ENCODE results near the gene SLC24A4. TPM values are rescaled to one million over a fixed set of nuclear protein-coding genes. Genes with fewer than 3 reads are reported as not detected.

Gene SLC24A4
- total RNA-seq, 1 donor from 2014 or later, result 0.34 TPM

- H3K27ac Mint-ChIP-seq (ENCODE audit: unreplicated experiment), result no peak overlapping the region
- H3K36me3 Mint-ChIP-seq (ENCODE audit: unreplicated experiment), result peaks cover 10% of the 10 kb centered on the region
- H3K4me3 Mint-ChIP-seq (ENCODE audit: unreplicated experiment), result no peak overlapping the region
- no peak for DNase-seq
- peaks cover 2% of the 10 kb centered on the region for H3K9me3 Mint-ChIP-seq (ENCODE audit: unreplicated experiment)
- no peaks in the 10 kb centered on the region for H3K4me1 Mint-ChIP-seq (ENCODE audit: low read depth, unreplicated experiment)
- peaks cover 5% of the 10 kb centered on the region for H3K27me3 Mint-ChIP-seq (ENCODE audit: unreplicated experiment)
- TF ChIP-seq CTCF (IDR thresholded peaks at IDR 0.05; ENCODE audit: partially characterized antibody, unreplicated experiment), result no peak
Observed at GRCh38 chr14:92465353-92466055, 142.5 kb downstream of the SLC24A4 start.

- no peak for TF ChIP-seq CTCF (IDR thresholded peaks at IDR 0.05; ENCODE audit: partially characterized antibody, unreplicated experiment)
- Mint-ChIP-seq H3K27me3 (ENCODE audit: unreplicated experiment) (peaks cover 5% of the 10 kb centered on the region), H3K27ac (ENCODE audit: unreplicated experiment) (no peak overlapping the region), H3K9me3 (ENCODE audit: unreplicated experiment) (peaks cover 2% of the 10 kb centered on the region), H3K4me1 (ENCODE audit: low read depth, unreplicated experiment) (no peaks in the 10 kb centered on the region), H3K4me3 (ENCODE audit: unreplicated experiment) (no peak overlapping the region), H3K36me3 (ENCODE audit: unreplicated experiment) (peaks cover 10% of the 10 kb centered on the region)
- no peak for DNase-seq
Observed at GRCh38 chr14:92466059-92466458, 143.1 kb downstream of the SLC24A4 start.

GRCh38 chr14:92469515-92469914 is 146.6 kb downstream of the SLC24A4 start:
- H3K27ac Mint-ChIP-seq (ENCODE audit: unreplicated experiment), result no peak overlapping the region
- DNase-seq, result no peak
- no peak overlapping the region for H3K4me3 Mint-ChIP-seq (ENCODE audit: unreplicated experiment)
- no peaks in the 10 kb centered on the region for H3K4me1 Mint-ChIP-seq (ENCODE audit: low read depth, unreplicated experiment)
- no peak for TF ChIP-seq CTCF (IDR thresholded peaks at IDR 0.05; ENCODE audit: partially characterized antibody, unreplicated experiment)
- H3K27me3 Mint-ChIP-seq (ENCODE audit: unreplicated experiment), result peaks cover 2% of the 10 kb centered on the region
- peaks cover 14% of the 10 kb centered on the region for H3K36me3 Mint-ChIP-seq (ENCODE audit: unreplicated experiment)
- peaks cover 2% of the 10 kb centered on the region for H3K9me3 Mint-ChIP-seq (ENCODE audit: unreplicated experiment)

- H3K36me3 Mint-ChIP-seq (ENCODE audit: unreplicated experiment), result peaks cover 14% of the 10 kb centered on the region
- H3K27me3 Mint-ChIP-seq (ENCODE audit: unreplicated experiment), result peaks cover 2% of the 10 kb centered on the region
- H3K4me1 Mint-ChIP-seq (ENCODE audit: low read depth, unreplicated experiment), result no peaks in the 10 kb centered on the region
- H3K9me3 Mint-ChIP-seq (ENCODE audit: unreplicated experiment), result peaks cover 2% of the 10 kb centered on the region
- no peak overlapping the region for H3K27ac Mint-ChIP-seq (ENCODE audit: unreplicated experiment)
- no peak for DNase-seq
- no peak for TF ChIP-seq CTCF (IDR thresholded peaks at IDR 0.05; ENCODE audit: partially characterized antibody, unreplicated experiment)
- no peak overlapping the region for H3K4me3 Mint-ChIP-seq (ENCODE audit: unreplicated experiment)
Observed at GRCh38 chr14:92470215-92470614, 147.2 kb downstream of the SLC24A4 start.

GRCh38 chr14:92470811-92471210 is 147.8 kb downstream of the SLC24A4 start:
- no peak for DNase-seq
- no peaks in the 10 kb centered on the region for H3K4me1 Mint-ChIP-seq (ENCODE audit: low read depth, unreplicated experiment)
- H3K4me3 Mint-ChIP-seq (ENCODE audit: unreplicated experiment), result no peak overlapping the region
- peaks cover 14% of the 10 kb centered on the region for H3K36me3 Mint-ChIP-seq (ENCODE audit: unreplicated experiment)
- peaks cover under 1% of the 10 kb centered on the region for H3K27me3 Mint-ChIP-seq (ENCODE audit: unreplicated experiment)
- no peak overlapping the region for H3K27ac Mint-ChIP-seq (ENCODE audit: unreplicated experiment)
- H3K9me3 Mint-ChIP-seq (ENCODE audit: unreplicated experiment), result peaks cover 2% of the 10 kb centered on the region
- no peak for TF ChIP-seq CTCF (IDR thresholded peaks at IDR 0.05; ENCODE audit: partially characterized antibody, unreplicated experiment)

Measured in glutamatergic neuron (in vitro differentiated cells).